Esophagus muscularis mucosa (tissue), 4 donors: Measurements from ENCODE around the gene BRCA2. TPM values are rescaled to one million over a fixed set of nuclear protein-coding genes. Genes with fewer than 3 reads are reported as not detected.

Experiments used
- DNase-seq: peaks from one replicate; pipeline ENCODE4 v3.0.0-alpha.2; 2017; ENCODE audit errors: extremely low spot score
- H3K27ac ChIP-seq, 4 donors: fragments of 200-600 bp; sonication (generic); replicated peaks in 1 of 4; 1 replicate in 3 of 4; 2 replicates in 1 of 4; pipeline ENCODE4 v1.5.1; 2016 to 2019; ENCODE audit warnings: mild to moderate bottlenecking in 1 of 4
- H3K27me3 ChIP-seq, 4 donors: fragments of 200-600 bp; sonication (generic); one replicate each; pipeline versions ENCODE4 v1.5.1 to v1.6.0; 2016 to 2019
- H3K36me3 ChIP-seq, 4 donors: fragments of 200-600 bp; sonication (generic); one replicate each; pipeline ENCODE4 v1.5.1; 2016 to 2019
- H3K4me1 ChIP-seq, 4 donors: fragments of 200-600 bp; sonication (generic); one replicate each; pipeline ENCODE4 v1.5.1; 2016 to 2019
- H3K4me3 ChIP-seq, 4 donors: fragments of 200-600 bp; sonication (generic); 1 replicate in 2 of 4; 2 replicates in 2 of 4; pipeline ENCODE4 v1.5.1; 2016 to 2019; ENCODE audit warnings: mild to moderate bottlenecking in 4 of 4, moderate library complexity in 1 of 4
- H3K9me3 ChIP-seq, 4 donors: fragments of 200-600 bp; sonication (generic); 1 replicate in 3 of 4; 2 replicates in 1 of 4; pipeline ENCODE4 v1.5.1; 2016 to 2019
- EP300 ChIP-seq: sonication (generic); formaldehyde crosslinking; IDR thresholded peaks from one replicate; pipeline ENCODE4 v1.6.1; 2017; ENCODE audit warnings: antibody characterized with exemption
- POLR2A ChIP-seq: fragments of 450-650 bp; IDR thresholded peaks from one replicate; pipeline ENCODE4 v1.6.1; 2017; ENCODE audit warnings: antibody characterized with exemption, moderate library complexity, mild to moderate bottlenecking, low read depth
- POLR2AphosphoS5 ChIP-seq, 2 donors: sonication (generic); formaldehyde crosslinking; IDR thresholded peaks; one replicate each; pipeline ENCODE4 v1.6.1; 2017; ENCODE audit warnings: antibody characterized with exemption in 2 of 2
- WGBS: methylation state at CpG from one replicate; pipeline ENCODE4 v1.1.5; 2018; 5-methylcytosine and 5-hydroxymethylcytosine counted together
- intact Hi-C: fragments of 100-400 bp; cut with DNase I; formaldehyde crosslinking; loops from one replicate; pipeline ENCODE4 v1.15.1; 2023
- total RNA-seq, 4 donors: library from RNA; depleted of rRNA; stranded (reverse); fragments of >200 nt; gene quantifications; one replicate each; pipeline versions ENCODE4 v1.1.0 to v1.2.1, GENCODE V29; 2016
- TF ChIP-seq, protein P1 (sequence below), 3 experiments: fragments of 200-600 bp in 2 of 3; fragments of 450-650 bp in 1 of 3; sonication (generic) in 2 of 3; IDR thresholded peaks; one replicate each; pipeline ENCODE4 v1.5.1; 2017 to 2019; ENCODE audit warnings: antibody characterized with exemption in 3 of 3, mild to moderate bottlenecking in 2 of 3, moderate library complexity in 1 of 3

BRCA2 gene
- under 1 TPM; 0.32 to 0.83 (median 0.38) TPM for total RNA-seq

DNA sequence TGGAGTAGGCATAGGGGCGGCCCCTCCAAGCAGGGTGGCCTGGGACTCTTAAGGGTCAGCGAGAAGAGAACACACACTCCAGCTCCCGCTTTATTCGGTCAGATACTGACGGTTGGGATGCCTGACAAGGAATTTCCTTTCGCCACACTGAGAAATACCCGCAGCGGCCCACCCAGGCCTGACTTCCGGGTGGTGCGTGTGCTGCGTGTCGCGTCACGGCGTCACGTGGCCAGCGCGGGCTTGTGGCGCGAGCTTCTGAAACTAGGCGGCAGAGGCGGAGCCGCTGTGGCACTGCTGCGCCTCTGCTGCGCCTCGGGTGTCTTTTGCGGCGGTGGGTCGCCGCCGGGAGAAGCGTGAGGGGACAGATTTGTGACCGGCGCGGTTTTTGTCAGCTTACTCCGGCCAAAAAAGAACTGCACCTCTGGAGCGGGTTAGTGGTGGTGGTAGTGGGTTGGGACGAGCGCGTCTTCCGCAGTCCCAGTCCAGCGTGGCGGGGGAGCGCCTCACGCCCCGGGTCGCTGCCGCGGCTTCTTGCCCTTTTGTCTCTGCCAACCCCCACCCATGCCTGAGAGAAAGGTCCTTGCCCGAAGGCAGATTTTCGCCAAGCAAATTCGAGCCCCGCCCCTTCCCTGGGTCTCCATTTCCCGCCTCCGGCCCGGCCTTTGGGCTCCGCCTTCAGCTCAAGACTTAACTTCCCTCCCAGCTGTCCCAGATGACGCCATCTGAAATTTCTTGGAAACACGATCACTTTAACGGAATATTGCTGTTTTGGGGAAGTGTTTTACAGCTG is at the start of gene BRCA2, which contains the start of gene ZAR1L:
TSS of gene BRCA2 (plus strand) at position 271 of the 790 bp plus-strand sequence. CDS start 953 bp downstream, outside the sequence.
TSS of gene ZAR1L (minus strand) at position 126 of the 790 bp plus-strand sequence. CDS start 3,438 bp downstream, outside the sequence.
- Histone ChIP-seq H3K36me3 (no peaks in the 10 kb centered on the region), H3K9me3 (no peaks in the 10 kb centered on the region), H3K4me3 (peak within 1 kb of the TSS; percentile 68 to 78 (median 70)), H3K27ac (peak within 1 kb of the TSS; percentile 91 to 96 (median 92)), H3K4me1 (peaks cover 6 to 18% (median 14%) of the 10 kb centered on the region in 4 donors), H3K27me3 (no peaks in the 10 kb centered on the region)
- TF ChIP-seq POLR2AphosphoS5 (IDR thresholded peaks at IDR 0.05) (peak; percentile 90 to 93), EP300 (no peak), POLR2A (peak; percentile 29)
- TF ChIP-seq, protein P1, sequence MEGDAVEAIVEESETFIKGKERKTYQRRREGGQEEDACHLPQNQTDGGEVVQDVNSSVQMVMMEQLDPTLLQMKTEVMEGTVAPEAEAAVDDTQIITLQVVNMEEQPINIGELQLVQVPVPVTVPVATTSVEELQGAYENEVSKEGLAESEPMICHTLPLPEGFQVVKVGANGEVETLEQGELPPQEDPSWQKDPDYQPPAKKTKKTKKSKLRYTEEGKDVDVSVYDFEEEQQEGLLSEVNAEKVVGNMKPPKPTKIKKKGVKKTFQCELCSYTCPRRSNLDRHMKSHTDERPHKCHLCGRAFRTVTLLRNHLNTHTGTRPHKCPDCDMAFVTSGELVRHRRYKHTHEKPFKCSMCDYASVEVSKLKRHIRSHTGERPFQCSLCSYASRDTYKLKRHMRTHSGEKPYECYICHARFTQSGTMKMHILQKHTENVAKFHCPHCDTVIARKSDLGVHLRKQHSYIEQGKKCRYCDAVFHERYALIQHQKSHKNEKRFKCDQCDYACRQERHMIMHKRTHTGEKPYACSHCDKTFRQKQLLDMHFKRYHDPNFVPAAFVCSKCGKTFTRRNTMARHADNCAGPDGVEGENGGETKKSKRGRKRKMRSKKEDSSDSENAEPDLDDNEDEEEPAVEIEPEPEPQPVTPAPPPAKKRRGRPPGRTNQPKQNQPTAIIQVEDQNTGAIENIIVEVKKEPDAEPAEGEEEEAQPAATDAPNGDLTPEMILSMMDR (IDR thresholded peaks at IDR 0.05), result no peak
- DNase-seq, result peak; percentile 96
- intact Hi-C loops, result no loop called here
- 2% methylated on average over 36 of the region's 60 CpGs for WGBS

GRCh38 chr13:32265726-32266125 is 49.6 kb upstream of the BRCA2 start:
- TF ChIP-seq, protein P1 (IDR thresholded peaks at IDR 0.05), result no peak
- TF ChIP-seq EP300, result no peak
- no peak for TF ChIP-seq POLR2A
- TF ChIP-seq POLR2AphosphoS5 (IDR thresholded peaks at IDR 0.05), result no peak
- H3K36me3 ChIP-seq, result peaks cover 40 to 73% (median 54%) of the 10 kb centered on the region in 4 donors
- no peaks in the 10 kb centered on the region for H3K27me3 ChIP-seq
- no peak for DNase-seq
- H3K4me3 ChIP-seq, result no peak overlapping the region
- WGBS, result 69% methylated on average over 2 of the region's 2 CpGs
- H3K4me1 ChIP-seq, result peaks cover 34 to 46% (median 42%) of the 10 kb centered on the region in 4 donors
- peak overlapping the region in 1 of 4 donors; percentile 56 for H3K27ac ChIP-seq
- intact Hi-C loops, result no loop called here
- no peaks in the 10 kb centered on the region for H3K9me3 ChIP-seq

- Histone ChIP-seq H3K4me3 (no peak overlapping the region), H3K9me3 (no peaks in the 10 kb centered on the region), H3K4me1 (peaks cover 30 to 43% (median 39%) of the 10 kb centered on the region in 4 donors), H3K27me3 (no peaks in the 10 kb centered on the region), H3K36me3 (peaks cover 44 to 77% (median 58%) of the 10 kb centered on the region in 4 donors), H3K27ac (no peak overlapping the region)
- no peak for DNase-seq
- WGBS, result 97% methylated on average over 1 of the region's 1 CpG
- no peak for TF ChIP-seq EP300
- no peak for TF ChIP-seq POLR2AphosphoS5 (IDR thresholded peaks at IDR 0.05)
- TF ChIP-seq POLR2A, result no peak
- TF ChIP-seq, protein P1 (IDR thresholded peaks at IDR 0.05), result no peak
- intact Hi-C loops, result no loop called here
These were observed 49.2 kb upstream of the BRCA2 start for GRCh38 chr13:32266130-32266529.

- peaks cover 40 to 89% (median 67%) of the 10 kb centered on the region in 4 donors for H3K36me3 ChIP-seq
- intact Hi-C loops, result no loop called here
- 89% methylated on average over 7 of the region's 7 CpGs for WGBS
These were observed 47.4 kb upstream of the BRCA2 start for GRCh38 chr13:32267836-32268439.

More at GRCh38 chr13:32267836-32268439, 47.4 kb upstream of the BRCA2 start:
- no peak for DNase-seq
- peaks cover 22 to 34% (median 30%) of the 10 kb centered on the region in 4 donors for H3K4me1 ChIP-seq
- H3K4me3 ChIP-seq, result no peak overlapping the region
- no peaks in the 10 kb centered on the region for H3K27me3 ChIP-seq
- TF ChIP-seq, protein P1 (IDR thresholded peaks at IDR 0.05), result peak; percentile 42 to 45 (median 45)
- TF ChIP-seq POLR2A, result no peak
- no peaks in the 10 kb centered on the region for H3K9me3 ChIP-seq
- no peak overlapping the region for H3K27ac ChIP-seq
